Embryonic facial prominence (tissue), 1 donor: ENCODE data around the gene INSR.
"Not testable (repeated sequence)": the region's sequence is repeated elsewhere in the genome, so short reads cannot be mapped to it uniquely, and the experiment has no call there.

Experiments
- DNase-seq: peaks from one replicate; pipeline ENCODE4 v3.0.0-alpha.2; 2016; ENCODE audit errors: extremely low spot score

Gene INSR

DNA sequence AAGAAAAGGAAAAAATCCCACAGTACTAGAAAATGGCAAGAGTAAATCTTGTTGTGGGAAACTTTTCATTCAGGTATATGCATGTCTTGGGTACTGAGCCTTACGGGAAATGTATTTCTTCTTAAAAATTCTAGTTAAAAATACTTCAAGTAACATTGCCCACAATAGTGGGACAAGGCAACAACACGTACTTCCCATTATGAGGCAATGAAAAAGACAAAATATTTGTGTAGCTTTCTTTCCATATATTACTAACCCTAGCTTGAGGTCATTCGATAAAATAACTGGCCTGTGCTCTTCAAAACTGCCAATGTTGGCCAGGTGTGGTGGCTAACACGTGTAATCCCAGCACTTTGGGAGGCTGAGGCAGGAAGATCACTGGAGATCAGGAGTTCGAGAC lies 99.2 kb downstream of the INSR start:
- no peak for DNase-seq

- DNase-seq, result no peak
These were observed 99.6 kb downstream of the INSR start for GRCh38 chr19:7194566-7194965.

GRCh38 chr19:7191946-7192691 lies 102.1 kb downstream of the INSR start:
- DNase-seq, result no peak

DNA sequence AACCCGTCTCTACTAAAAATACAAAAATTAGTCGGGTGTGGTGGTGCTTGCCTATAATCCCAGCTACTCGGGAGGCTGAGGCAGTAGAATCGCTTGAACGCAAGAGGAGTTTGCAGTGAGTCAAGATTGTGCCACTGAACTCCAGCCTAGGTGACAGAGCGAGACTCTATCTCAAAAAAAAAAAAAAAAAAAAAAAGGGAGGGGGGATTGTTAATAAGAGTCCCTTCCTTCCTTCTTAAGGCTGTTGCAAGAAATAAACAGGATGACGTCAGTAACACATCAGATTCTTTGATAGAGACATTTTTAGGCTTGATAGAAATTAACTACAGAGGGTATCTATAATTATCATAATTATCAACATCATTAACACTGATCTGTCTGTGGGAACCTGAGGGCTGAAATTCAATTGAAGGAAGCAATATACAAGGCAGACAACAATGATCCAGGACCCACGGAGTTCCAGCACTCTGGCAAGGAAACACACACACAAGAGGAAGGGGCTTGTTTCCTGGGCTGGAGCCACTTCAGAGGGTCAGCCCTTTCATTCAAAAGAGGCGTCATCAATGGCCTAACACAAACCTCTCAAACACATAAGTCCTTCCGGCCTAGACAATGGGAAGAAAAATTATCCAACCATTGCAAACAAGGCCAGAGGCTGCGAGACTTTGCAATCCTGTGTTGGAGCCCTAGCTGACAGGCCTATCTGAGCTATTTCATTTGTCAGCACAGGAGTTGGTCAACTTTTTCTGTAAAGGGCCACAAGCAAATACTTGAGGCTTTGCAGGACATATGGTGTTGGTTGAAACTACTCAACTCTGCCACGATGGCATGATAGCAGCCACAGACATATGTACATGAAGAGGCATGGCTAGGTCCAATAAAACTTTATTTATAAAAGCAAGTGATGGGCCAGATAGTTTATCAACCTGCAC lies 105.2 kb downstream of the INSR start:
- DNase-seq, result no peak

DNA sequence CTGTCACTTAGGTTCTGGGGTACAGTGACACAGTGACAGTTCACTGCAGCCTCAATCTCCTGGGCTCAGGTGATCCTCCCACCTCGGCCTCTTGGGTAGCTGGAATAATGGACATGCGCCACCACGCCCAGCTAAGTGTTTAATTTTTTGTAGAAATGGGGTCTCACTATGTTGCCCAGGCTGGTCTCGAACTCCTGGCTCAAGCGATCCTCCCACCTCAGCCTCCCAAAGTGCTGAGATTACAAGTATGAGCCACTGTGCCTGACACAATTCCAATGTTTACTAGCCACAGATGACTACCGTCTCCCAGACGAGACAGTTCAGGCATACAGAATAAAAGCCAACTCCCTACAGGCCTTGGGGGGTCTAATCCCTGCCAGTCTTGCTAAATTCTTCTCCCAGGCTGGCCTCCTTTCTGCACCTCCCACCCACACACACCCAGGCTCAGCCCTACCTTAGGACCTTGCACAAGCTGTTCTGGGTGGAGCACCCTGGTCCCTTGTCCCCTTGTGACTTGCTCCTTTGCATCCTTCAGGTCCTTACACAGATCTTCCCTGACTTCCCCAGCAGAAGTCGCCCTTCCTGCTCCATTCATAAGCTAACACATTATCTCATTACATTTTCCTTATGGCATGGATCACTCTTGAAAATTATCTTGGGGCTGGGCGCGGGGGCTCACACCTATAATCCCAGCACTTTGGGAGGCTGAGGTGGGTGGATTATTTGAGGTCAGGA lies 106.4 kb downstream of the INSR start:
- DNase-seq, result no peak

DNA sequence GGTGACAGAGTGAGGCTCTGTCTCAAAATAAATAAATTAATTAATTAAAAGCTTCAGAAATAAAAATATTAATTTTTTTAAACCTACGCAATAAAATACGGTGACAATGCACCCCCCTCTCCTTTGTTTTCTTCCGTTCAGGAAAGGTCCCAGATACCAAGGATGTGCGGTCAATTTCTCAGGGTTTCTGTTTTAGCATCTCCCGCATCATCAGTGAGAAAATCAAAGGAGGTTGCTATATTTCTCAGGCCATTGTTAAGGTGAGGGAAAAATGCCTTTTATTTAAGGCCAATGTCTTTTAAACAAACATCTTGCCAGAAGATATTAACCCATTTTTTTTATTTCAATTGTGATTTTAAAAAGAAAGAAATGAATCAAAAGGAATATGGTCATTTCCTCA lies 111.7 kb downstream of the INSR start:
- DNase-seq, result no peak

DNA sequence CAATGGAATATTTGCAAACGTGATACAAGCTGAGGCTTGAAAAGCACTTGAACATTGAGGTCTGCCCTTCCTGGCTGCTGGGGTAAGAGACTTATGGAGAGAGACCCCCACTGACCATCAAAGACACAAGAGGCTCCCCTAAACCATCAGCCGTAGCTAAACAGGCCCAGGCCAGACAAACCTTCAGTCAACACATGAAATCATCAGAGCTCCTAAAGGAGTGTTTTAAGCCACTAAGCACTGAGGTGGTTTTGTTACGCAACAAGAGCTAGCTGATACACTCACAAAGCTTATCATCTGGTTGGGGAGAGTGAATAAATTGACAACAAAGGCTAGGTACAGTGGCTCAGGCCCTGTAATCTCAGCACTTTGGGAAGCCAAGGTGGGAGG lies 114.3 kb downstream of the INSR start:
- no peak for DNase-seq

- no peak for DNase-seq
These were observed 116.3 kb downstream of the INSR start for GRCh38 chr19:7177926-7178325.

GRCh38 chr19:7176792-7177191 lies 117.4 kb downstream of the INSR start:
- DNase-seq, result no peak

GRCh38 chr19:7172794-7173193 lies 121.4 kb downstream of the INSR start:
- no peak for DNase-seq

GRCh38 chr19:7170983-7171382 lies 123.2 kb downstream of the INSR start:
- DNase-seq, result no peak

- DNase-seq, result no peak
These were observed 125.3 kb downstream of the INSR start for GRCh38 chr19:7168941-7169340.

GRCh38 chr19:7161292-7161691 lies 132.9 kb downstream of the INSR start:
- no peak for DNase-seq

DNA sequence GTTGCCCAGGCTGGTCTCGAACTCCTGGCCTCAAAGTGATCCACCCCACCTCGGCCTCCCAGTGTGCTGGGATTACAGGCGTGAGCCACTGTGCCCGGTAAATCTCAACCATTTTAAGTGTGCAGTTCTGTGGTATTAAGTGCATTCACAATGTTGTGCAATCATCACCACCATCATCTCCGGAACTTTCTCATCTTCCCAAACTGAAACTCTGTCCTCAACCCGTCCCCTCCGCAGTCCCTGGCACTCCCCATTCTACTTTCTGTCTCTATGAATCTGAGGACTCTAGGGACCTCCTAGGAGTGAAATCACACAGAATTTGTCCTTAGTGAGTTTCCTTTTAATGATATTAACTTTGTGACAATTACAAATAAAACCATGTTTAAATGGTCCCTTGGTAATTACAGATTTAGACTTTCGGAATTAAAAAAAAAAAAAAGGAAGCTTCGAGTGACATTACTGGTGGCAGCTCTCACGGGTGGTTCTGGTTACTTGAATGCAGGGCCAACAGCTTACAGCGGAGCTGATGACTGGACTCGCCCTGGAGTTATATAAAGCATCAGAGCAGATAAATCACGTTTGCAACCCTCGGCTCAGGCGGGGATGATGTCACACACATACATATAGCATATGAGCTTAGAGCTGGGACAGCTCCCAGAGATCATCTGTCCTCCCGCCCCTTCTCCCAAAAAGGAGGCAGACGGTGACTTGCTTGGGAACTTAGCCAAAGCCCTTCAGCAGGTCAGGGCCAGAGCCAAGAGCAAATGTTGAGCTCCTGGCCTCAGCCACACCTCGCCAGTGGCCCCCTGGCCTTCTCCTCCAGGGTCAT lies 134.9 kb downstream of the INSR start:
- DNase-seq, result no peak

- no peak for DNase-seq
These were observed 141.2 kb downstream of the INSR start for GRCh38 chr19:7153022-7153421.

- DNase-seq, result no peak
These were observed 141.6 kb downstream of the INSR start for GRCh38 chr19:7152568-7152967.

DNA sequence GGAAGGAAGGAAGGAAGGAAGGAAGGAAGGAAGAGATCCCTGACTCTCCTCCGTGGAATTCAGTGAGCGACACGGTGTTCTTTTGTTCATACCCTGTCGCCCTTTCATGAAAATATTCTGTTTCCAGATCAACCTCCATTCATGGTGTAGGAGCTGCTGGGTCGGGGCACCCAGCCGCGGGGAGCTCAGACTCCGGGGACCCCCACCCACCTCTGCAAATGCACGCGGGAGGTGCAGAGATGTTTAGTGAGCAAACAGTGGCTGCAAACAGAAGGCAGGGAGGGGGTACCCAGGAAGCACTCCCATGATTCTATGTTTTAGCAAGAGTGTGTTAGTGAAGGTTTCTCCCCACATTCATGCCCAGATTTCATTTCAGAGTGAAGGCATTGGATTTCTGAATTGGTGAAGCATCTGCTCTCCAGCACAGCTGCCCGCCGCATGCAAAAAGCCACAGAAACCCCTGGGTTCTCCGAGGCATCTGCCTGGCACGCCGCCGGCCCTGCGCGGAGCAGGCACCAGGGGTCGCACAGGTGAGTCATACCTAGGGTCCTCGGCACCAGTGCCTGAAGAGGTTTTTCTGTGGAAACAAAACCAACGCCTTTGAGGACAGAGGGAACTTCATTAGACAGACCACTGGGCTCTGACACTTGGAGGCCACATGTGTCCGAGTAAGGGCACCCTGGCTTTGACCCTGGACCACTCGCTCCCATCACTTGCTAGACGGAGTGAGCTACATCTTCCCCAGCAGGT lies 144.1 kb downstream of the INSR start:
- no peak for DNase-seq

DNA sequence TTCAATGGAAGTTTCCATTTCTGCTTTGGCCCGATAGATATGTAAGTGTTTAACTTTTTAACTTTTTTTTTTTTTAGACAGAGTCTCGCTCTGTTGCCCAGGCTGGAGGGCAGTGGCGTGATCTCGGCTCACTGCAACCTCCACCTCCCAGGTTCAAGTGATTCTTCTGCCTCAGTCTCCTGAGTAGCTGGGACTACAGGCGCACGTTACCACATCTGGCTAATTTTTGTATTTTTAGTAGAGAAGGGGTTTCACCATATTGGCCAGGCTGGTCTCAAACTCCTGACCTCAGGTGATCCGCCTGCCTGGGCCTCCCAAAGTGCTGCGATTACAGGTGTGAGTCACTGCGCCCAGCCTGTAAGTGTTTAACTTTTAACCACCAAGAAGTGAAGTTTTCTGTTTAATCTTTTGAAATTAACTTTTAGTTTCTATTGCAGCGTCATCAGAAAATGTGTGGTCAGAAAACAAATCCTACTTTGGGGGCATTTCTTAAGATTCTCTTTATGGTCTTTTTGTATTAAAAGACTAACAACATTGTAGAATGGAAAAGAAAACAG lies 147.0 kb downstream of the INSR start:
- DNase-seq, result not testable (repeated sequence)

DNA sequence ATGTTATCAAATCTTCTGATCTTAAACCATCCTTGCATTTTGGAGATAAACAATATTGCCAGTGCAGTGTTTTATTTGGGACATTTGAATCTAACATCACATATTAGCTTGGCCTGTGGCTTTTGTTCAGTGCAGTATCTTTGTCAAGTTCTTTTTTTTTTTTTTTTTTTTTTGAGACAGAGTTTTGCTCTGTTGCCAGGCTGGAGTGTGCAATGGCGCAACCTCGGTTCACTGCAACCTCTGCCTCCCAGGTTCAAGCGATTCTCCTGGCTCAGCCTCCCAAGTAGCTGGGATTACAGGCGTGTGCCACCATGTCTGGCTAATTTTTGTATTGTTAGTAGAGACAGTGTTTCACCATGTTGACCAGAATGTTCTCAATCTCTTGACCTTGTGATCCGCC lies 148.1 kb downstream of the INSR start:
- not testable (repeated sequence) for DNase-seq

GRCh38 chr19:7145494-7145893 lies 148.7 kb downstream of the INSR start:
- no peak for DNase-seq
